HG03108 (cell line): ENCODE data around the gene SSR3.
"Not testable (repeated sequence)": the region's sequence is repeated elsewhere in the genome, so short reads cannot be mapped to it uniquely, and the experiment has no call there.

ENCODE experiments used
- ATAC-seq: cut with Tn5 transposase; IDR thresholded peaks from one replicate; pipeline ENCODE4 v1.9.1; 2021; ENCODE audit warnings: moderate library complexity; ENCODE audit not compliant: unreplicated experiment

Gene SSR3

DNA sequence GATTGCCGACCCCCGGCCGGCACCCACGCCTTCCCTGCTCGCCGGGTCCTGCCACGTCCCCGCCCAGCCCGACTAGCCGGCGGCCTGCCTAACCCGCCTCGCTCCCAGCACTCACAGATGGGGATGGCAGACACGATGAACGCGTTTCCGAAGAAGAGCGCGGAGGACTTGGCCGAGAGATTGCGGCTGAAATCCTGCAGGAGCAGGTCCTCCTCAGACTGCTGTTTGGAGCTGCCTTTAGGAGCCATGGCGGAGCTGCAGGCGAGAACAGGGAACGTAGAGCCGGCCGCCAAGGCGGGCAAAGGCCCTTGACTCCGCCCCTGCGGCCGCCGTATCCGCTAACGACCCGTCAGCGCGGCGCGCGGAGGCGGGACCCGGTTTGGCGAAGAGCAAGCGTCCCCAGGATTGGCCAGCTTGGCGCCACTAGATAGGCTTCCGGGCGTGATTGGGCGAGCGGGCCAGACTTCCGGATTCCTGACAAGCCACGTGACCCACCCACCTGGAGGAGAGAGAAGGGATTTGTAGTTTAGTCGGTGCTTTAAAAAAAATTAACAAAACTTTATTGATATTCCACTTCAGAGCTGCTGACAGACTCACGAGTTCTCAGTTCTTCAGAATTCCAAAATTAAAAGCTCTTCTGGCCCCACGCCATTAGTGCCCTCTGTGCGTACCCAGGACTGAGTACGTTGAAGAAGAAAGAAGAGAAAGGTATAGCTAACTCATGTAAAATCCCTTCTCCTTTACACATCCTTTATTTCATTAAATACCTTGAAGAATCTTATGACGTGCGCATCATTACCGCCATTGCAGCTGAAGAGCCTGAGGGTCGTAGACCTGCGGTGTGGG, at the start of gene SSR3:
TSS of gene SSR3 (minus strand) at position 276 of the 846 bp plus-strand sequence. CDS start at position 248, 28 bp downstream.
- peak; percentile 99 for ATAC-seq

DNA sequence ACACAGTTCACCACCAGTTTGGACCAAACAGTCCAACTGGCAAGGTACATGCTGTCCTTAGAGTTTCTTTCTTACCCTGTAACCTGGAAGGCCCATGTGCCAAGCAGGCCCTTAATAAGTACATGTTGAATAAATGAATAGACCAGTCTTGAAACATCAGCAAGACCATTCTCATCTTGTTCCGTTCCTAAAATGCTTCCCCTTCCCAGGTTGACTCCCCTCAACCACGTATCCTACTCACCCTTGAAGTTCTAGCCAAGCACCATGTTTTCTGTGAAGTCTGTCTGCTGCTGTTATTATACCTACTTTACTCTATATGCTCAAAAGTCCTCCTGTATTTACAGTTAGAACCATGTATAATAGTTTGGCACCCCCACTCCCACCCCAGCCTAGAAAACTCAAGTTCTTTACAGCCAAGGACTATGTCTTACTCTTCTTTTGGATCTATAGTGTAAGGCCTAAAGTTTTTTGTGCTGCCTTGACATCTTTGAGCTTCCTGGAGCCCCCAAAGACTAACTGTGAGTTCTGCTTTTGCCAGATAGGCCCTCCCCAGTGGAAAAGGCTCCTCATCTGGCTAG, 49.2 kb upstream of the SSR3 start:
- ATAC-seq, result no peak

DNA sequence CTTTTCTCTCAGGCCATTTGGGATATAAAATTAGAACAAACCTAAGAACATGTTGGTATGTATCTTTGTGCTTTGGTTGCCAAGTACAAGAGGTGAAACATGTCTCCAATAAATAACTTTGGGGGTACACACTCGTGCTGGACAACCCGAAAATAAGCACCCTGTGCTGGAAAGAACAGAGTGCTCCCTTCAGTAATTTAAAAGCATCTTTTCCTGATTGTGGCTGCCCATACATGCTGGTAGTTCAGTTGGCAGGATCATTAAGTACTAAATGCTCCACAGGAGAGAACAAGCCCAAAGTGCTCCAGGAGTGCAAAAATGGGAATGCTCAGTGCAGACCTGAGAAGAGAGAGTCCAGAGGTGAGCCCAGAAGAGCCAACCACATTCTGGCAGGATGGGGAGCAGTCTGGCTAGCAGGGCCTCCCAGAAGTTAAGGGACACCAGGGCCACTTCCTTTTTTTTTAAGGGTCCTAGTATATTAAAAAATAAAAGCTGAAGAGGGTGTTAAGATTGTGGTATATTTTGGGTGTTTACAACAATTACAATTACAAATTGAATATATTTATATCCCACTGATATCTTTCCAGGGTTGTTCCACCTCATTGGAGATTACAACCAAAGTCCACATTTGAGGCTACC, 48.6 kb upstream of the SSR3 start:
- no peak for ATAC-seq

DNA sequence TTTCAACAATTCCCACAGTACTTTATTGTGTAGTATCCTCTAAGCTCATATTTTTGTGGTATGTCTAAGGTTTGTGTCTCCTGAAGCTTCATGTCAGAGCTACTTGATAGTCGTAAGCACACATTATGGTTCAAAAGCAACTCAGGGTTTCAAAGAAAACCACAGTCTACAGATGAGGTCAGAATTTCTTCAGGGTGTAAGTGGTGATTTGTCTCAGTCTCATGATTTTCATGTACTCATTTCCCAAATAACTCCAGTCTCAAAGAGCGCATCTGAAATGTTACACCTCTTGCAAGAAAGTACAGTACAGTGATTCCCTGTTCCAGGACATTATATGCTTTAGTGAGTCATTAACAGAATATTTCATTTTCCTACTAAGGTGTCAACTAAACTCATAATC, 47.5 kb upstream of the SSR3 start:
- peak; percentile 51 for ATAC-seq

DNA sequence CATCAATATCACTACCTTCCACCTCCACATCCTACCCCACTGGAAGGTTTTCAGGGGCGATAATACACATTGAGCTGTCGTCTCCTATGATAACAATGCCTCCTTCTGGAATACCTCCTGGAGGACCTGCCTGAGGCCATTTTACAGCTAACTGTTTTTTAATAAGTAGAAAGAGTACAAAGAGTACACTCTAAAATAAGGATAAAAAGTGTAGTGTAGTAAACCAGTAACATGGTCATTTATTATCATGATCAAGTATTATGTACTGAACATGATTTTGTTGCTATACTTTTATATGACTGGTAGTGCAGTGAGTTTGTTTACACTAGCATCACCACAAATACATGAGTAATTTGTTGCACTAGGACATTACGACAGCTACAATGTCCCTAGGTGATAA, 46.6 kb upstream of the SSR3 start:
- no peak for ATAC-seq

DNA sequence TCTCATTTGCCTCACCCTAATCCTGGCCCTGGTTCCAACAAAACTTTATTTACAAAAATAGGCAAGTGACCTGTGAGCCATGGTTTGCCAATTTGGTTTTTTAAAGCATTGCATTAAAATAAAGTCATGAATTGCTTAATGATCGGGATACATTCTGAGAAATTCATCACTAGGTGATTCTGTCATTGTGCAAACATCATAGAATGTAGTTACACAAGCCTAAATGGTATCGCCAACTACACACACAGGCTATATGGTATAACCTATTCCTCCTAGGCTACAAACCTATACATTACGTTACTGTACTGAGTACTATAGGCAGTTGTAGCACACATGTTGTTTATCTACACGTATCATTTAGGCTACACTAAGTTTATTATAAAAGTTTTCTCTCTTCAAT, 45.9 kb upstream of the SSR3 start:
- ATAC-seq, result no peak

DNA sequence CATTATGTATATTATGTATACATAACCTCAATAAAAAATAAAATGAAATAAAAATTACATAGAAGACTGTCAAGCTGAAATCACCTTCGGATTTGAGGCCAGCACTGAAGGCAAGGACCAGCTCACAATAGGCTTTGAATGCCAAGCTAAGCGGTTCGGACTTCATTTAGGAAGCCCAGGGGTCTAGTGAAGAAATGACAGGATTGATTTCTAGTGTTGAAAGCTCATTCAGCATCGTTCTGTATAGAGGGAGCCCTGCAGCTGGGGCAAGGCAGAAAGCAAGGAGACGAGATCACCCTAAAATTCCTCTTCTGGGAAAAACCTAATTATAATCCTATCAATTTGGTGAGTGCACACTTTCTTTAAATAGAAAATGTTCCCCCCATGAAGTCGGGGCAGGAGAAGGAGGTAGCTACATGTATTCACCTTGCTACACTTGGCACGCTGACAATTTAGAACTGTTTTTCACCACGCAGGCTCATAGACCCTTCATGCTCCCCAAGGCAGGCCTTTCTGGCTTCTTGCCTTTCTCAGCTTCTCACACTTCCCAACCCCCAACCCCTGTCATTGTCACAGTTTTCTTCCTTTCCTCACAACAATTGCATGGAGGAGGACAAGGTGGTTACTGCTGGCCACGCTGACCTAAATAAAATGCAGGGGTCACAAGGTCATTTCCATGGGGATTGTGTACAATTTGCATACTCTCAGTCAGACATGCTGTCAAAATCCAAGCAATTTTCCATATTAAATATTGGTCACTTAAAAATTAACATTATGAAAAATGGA, 44.4 kb upstream of the SSR3 start:
- no peak for ATAC-seq

DNA sequence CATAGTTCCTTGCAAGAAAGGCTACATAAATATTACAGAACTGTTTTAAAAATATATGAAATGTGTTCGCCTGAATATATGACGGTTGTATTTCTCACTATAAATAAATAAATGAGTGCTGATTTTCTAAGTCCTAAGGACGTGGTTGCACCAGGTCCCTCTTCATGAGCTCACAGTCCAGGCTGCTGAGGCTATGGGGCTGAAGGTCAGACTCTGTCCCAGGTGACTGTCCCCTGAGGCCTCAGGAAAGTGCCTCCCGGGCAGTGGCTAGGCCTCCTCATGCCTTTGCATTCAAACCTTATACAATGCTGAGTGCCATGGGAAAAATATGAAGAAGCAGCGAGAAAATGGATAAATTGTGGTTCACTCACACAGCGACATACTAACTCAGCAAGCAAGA, 43.5 kb upstream of the SSR3 start:
- no peak for ATAC-seq

DNA sequence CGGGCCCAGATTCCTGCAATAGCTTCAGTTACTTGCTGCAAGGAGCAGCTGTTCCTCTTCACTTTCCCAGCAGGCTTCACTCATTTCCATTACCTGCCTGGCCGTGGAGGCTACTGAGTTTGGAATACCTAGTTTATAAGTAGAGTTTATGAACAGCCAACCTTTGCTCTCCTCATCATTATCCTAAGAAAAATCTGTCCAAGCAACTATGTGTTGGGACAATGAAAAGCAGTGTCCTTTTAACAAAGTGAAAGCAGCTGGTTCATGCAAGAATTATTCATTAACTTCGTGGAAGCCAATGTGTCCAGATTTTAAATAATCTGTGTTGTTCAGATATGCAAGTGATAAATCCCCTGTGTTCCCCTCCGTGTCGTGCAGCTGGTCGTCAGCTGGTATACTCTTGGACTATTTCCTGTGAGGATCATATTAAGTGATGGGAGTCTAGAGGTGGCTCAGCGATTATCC, 39.3 kb upstream of the SSR3 start:
- no peak for ATAC-seq

DNA sequence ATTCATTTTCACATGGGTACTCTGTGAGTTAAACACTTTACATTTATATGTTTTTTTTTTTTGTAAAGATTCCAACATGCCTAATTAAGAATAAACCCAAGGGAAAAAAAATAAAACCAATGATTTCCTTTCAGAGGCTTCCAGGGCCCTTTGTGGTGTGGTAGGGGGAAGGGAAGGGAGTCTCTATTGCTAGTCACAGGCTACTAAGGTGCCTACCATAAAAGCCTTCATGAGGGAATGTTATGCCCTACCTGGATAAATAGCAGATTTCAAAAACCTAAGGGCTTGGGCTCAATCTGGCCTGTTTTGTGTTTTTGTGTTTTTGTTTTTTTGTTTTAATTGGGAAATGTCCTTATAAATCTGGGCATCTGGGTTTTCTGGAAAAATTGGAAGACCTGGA, 38.9 kb upstream of the SSR3 start:
- no peak for ATAC-seq

DNA sequence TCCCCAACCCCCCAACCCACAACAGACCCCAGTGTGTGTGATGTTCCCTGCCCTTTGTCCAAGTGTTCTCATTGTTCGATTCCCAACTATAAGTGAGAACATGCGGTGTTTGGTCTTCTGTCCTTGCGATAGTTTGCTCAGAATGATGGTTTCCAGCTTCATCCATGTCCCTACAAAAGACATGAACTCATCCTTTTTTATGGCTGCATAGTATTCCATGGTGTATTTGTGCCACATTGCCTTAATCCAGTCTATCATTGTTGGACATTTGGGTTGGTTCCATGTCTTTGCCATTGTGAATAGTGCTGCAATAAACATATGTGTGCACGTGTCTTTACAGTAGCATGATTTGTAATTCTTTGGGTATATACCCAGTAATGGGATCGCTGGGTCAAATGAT, 34.9 kb upstream of the SSR3 start:
- ATAC-seq, result not testable (repeated sequence)

DNA sequence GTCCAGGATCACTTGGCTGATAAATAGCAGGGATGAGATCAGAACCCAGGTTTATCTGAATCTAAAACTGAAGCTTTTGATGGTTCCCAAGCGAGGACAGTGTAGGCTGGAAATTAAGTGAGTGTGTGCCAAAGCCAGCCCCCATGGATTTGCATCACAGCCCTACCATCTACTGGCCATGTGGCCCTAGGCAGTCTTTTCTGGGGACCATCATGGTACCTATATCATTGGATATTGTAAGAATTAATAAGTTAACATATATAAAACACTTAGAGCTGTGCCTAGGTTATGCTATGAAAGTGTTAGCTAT, 32.8 kb upstream of the SSR3 start:
- ATAC-seq, result peak; percentile 18

DNA sequence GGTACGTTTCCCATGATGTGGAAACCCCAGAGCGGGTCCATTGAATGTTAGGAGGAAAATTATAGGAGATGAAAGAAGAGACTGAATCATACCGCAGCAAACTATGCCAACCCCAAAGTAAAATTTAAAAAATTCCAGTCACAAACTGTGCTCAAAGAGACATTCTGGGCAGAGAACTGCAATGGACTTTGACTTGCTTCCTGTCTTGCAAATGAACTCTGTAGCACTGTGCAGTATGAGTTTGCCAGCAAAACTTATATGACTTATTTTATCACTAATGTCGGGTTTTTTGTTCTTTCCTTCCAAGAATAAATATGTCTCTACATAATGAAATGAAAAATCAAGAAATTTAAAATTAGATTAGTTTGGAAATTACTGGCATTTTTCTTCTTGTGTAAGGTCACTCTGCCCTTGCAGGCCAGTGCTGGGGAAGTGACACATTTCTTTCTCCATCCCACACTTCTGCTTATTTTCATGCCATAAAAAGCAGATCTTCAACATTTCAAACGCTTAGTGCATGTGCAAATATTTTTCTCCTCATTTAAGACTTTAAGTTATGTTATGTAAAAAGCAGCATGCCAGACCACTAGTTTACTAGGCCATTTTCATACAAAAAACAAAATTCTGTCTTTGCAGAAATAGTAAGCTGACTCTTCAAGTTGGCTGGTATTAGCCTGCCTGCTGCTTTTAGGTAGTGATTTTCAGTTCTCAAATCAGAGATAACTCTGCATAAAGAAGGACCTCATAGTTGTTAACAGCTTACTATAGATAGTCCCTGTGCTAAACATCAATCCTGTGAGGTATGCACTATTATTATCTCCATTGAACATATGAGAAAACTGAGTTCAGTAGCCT, 32.2 kb upstream of the SSR3 start:
- peak; percentile 42 for ATAC-seq

DNA sequence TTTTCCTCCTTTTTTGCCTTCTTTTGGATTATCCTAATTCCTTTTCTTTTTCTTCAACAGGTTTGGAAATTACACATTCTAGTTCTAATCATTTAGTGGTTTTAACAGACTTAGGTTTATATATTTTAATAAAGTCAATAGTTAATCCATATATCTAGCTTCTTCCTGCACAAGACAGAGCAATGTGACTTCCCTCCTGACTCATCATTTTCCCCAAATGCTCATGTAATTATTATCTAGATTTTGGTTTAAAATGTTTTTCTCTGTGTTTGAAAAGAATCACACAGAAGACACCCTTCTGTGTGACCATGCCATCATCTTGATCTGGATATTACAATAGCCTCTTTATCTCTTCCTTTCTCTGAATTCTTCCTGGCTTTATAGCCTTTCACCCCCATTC, 28.6 kb upstream of the SSR3 start:
- ATAC-seq, result no peak

DNA sequence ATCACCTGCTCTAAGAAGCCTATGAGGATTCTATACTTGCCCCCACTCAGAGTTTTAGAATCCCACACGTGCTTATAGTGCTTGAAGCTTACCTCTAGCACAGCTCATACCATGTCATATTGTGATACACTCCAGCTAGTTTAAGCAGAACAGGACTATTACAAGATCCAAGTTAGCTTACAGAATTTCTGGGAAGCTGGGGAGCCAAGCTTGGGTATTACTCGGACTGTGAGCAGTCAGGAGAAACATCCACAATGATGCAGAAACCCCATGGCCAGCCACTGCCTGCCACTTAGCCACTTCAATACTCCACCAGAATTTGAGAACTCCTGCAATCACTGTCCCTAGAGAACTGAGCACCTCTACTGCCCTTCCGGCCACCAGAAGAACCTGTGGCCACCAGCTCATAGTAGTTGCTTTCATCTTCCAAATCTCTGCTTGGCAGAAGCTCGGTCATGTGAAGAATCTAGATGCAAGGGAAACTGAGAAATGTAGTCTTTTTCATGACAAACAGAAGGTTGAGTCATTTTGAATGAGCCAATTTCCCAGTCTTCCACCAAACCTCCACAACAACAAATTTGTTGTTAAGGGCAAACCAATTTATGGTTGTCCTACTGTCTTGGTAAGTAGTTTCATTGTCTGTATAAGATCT, 27.7 kb upstream of the SSR3 start:
- no peak for ATAC-seq

DNA sequence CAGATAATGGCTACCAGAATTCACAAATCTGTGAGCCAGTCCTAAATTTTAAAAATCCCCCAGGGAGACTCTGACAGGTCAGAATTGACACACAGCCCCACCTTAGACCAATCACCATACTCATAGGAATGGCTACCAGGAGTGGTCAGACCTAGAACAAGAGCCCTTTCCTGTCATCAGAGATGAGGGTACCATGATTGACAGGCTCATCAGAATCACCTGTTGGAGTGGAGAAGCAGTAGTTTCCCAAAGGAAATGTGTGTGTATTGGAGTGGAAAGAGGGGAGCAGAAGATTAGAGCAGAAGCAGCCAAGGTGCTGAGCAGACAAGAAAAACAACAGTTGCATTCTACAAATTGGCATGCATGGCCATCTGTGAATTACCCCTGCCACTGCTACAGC, 27.0 kb upstream of the SSR3 start:
- ATAC-seq, result no peak

DNA sequence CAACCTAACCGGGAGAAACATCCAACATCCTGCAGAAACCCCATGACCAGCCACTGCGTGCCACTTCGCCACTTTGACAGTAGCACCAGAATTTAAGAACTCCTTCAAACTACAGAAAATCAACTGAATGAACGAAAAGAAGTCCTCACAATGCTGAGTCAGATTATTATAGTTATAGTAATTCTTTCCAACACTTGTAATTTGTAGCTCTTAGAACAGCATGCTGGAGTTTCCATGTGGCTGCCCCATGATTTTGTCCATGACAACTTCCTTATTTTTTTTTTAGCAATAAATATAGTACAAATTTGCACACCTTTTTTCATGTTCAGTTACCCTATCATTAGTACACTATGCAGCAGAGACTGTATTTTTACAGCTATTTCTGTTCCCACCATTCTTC, 26.1 kb upstream of the SSR3 start:
- ATAC-seq, result no peak

DNA sequence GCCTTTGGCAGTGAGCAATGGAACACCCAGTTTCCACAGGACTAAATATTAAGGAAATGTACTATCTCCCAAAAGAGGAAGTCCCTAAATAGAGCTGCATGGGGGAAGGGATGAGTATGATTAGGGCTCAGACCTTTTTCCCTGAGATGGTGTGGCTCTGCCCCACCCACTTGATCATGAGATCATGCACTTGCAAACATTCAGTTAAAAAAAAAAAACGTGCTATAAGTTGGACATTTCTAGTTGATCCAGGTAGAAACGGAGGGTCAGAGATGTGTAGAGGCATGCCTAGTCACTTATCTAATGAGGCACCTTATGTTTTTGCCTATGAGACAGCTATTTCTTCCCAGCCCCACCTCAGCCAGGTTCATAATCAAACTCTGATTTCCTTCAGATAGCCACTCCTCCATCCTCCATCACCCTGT, 24.5 kb upstream of the SSR3 start:
- ATAC-seq, result no peak

DNA sequence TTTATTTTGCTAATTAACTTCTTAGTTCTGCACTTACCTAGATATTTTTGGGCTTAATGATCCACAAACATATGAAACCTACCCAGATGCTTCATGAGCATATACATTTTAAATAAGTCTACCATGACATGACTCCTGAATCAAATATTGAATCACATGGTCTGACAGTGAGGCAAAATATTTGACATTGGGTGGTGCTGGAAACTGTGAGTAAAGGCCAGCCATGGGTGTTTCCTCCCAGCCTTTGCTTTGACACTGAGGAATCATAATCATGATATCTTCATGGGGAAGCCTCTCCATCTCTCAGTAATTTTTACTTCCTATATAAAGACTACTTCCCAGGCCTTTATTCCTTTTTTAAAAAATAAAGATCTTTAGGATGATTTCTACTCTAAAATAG, 22.8 kb upstream of the SSR3 start:
- no peak for ATAC-seq
